ENCODE measurements around the gene MACIR.
A peak's percentile ranks its signal among the peaks of the same experiment; 100 is the strongest.

The MACIR gene

DNA sequence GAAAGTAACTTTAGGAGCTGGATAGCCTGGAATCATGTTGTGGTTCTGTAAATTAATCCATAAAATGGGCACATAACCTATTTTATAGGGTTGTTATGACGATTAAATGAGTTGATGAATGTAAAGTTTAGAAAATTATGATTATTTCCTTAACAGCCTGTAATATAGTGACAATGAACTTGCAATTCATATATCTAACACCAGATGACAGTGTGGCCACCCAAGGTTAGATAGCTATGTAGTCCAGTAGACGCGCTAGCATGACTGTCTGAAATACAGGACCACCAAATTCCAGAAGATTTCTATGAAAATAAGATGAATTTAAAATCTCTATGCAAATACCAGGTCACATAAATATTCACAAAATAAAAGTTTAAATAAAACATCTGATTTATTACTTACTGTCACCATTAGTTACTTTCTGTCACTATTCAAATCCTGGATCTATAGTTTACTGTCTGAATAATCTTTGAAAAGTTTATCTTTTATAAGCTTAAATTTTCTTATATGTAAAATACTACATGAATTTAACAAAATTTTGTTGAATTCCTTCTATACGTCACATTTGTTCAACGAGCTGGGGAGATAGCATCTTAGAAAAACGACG is 26.1 kb upstream of the MACIR start:
- no peak overlapping the region for H3K4me3 ChIP-seq (ENCODE audit: low read length)
- TF ChIP-seq ZNF274 (IDR thresholded peaks at IDR 0.05; ENCODE audit: low read depth, low read length): no peak

- TF ChIP-seq ZNF274 (IDR thresholded peaks at IDR 0.05; ENCODE audit: low read depth, low read length): no peak
- H3K4me3 ChIP-seq (ENCODE audit: low read length): no peak overlapping the region
Measured at GRCh38 chr5:103234239-103234975, 24.2 kb upstream of the MACIR start.

DNA sequence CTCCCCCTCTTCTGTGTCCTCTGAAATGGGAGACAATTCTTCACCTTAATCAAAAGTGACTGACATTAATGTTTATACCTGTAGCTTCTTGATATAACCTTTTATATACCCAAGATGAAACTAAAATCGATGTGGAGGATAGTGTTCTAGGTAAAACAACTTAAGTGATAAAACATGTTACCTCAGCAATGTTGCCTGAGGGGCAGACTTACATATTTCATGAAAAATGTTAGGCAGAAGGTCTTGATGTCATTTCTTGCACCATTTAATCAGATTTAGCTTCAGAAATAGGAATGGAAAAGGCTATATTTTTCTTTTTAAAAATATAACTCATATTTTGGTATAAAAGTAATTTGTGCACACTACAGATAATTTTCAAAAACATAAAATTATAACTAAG is 22.7 kb upstream of the MACIR start:
- H3K4me3 ChIP-seq (ENCODE audit: low read length): no peak overlapping the region
- TF ChIP-seq ZNF274 (IDR thresholded peaks at IDR 0.05; ENCODE audit: low read depth, low read length): no peak

DNA sequence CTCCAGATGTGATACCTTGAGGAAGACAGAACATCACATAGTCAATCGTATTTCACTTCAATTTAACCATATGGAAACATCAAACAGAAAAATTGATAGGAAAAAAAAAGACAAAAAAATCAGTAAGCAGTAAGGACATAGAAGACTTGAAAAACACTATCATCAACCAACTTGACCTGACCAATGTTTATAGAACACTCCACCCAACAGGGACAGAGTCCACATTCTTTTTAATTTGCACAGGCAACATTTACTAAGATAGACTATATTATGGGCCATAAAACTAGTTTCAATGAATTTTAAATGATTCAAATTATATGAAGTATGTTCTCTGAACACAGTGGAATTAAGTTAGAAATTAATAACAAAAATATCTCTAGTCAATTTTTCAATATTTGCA is 20.8 kb upstream of the MACIR start:
- TF ChIP-seq ZNF274 (IDR thresholded peaks at IDR 0.05; ENCODE audit: low read depth, low read length): no peak
- no peak overlapping the region for H3K4me3 ChIP-seq (ENCODE audit: low read length)

GRCh38 chr5:103243665-103244064 is 14.9 kb upstream of the MACIR start:
- TF ChIP-seq ZNF274 (IDR thresholded peaks at IDR 0.05; ENCODE audit: low read depth, low read length): no peak
- no peak overlapping the region for H3K4me3 ChIP-seq (ENCODE audit: low read length)

GRCh38 chr5:103244398-103244797 is 14.2 kb upstream of the MACIR start:
- no peak overlapping the region for H3K4me3 ChIP-seq (ENCODE audit: low read length)
- no peak for TF ChIP-seq ZNF274 (IDR thresholded peaks at IDR 0.05; ENCODE audit: low read depth, low read length)

- H3K4me3 ChIP-seq (ENCODE audit: low read length): no peak overlapping the region
- no peak for TF ChIP-seq ZNF274 (IDR thresholded peaks at IDR 0.05; ENCODE audit: low read depth, low read length)
Measured at GRCh38 chr5:103245761-103246160, 12.8 kb upstream of the MACIR start.

DNA sequence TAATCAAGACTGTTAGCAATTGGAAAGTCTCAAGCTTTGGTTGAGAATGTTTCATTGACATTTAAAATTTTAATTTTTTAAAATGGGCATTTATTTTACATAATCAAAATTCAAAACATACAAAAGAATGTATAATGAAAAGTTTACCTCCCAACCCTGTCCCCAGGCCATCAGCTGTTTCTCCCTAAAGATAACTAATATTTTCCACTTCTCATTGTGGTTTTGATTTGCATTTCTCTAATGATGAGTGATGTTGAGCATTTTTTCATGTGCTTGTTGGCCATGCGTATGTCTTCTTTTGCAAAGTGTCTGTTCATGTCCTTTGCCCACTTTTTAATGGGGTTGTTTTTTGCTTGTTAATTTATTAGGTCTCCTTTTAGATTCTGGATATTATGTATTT is 11.4 kb upstream of the MACIR start:
- no peak for TF ChIP-seq ZNF274 (IDR thresholded peaks at IDR 0.05; ENCODE audit: low read depth, low read length)
- no peak overlapping the region for H3K4me3 ChIP-seq (ENCODE audit: low read length)

DNA sequence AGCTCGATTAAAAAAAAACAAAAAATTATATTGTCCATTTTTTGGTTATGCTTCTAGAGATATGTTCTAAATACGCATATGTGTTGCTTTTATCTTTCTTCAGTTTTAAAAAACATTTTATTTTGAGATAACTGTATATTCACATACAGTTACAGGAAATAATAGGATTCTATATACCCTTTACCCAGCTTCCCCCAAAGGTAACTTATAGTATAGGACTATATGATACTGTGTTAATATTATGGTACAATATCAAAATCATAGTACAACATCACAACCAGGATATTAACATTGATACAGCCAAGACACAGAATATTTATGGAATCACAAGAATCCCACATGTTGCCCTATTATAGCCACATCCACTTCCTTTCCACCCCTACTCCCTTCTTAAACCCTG is 9.5 kb upstream of the MACIR start:
- no peak overlapping the region for H3K4me3 ChIP-seq (ENCODE audit: low read length)
- TF ChIP-seq ZNF274 (IDR thresholded peaks at IDR 0.05; ENCODE audit: low read depth, low read length): no peak

- no peak overlapping the region for H3K4me3 ChIP-seq (ENCODE audit: low read length)
- TF ChIP-seq ZNF274 (IDR thresholded peaks at IDR 0.05; ENCODE audit: low read depth, low read length): no peak
Measured at GRCh38 chr5:103254921-103255320, 3.6 kb upstream of the MACIR start.

DNA sequence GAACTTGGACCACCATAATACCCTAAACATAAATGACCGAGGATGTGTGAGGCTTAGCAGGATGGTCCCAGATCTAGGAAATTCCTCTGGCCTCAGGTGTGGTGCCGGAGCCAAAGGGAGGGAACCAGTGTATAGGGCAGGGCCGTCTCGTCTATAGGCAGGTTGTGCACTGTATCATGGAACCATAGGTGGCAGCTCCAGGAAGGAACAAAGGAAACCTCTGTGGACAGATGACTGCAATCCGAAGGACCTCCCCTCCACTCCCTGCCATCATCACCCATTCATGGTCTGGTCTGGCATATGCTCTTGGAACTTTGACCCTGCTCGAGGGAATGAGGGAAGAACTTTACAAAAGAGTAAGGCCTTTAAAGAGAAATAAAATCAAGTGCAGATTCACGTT is 2.9 kb upstream of the MACIR start:
- no peak overlapping the region for H3K4me3 ChIP-seq (ENCODE audit: low read length)
- TF ChIP-seq ZNF274 (IDR thresholded peaks at IDR 0.05; ENCODE audit: low read depth, low read length): no peak

GRCh38 chr5:103256178-103256577 is 2.4 kb upstream of the MACIR start:
- no peak for TF ChIP-seq ZNF274 (IDR thresholded peaks at IDR 0.05; ENCODE audit: low read depth, low read length)
- H3K4me3 ChIP-seq (ENCODE audit: low read length): no peak overlapping the region

- TF ChIP-seq ZNF274 (IDR thresholded peaks at IDR 0.05; ENCODE audit: low read depth, low read length): no peak
- peak overlapping the region; percentile 65 for H3K4me3 ChIP-seq (ENCODE audit: low read length)
Measured at GRCh38 chr5:103258957-103259704, 568 bp downstream of the MACIR start.

- no peak for TF ChIP-seq ZNF274 (IDR thresholded peaks at IDR 0.05; ENCODE audit: low read depth, low read length)
- peak overlapping the region; percentile 65 for H3K4me3 ChIP-seq (ENCODE audit: low read length)
Measured at GRCh38 chr5:103259705-103260355, 1.3 kb downstream of the MACIR start.
